Thyroid gland (tissue), 4 donors: ENCODE data around the gene MEGF6. TPM values are rescaled to one million over a fixed set of nuclear protein-coding genes. Genes with fewer than 3 reads are reported as not detected.

ENCODE experiments used
- DNase-seq, 2 donors: peaks; one replicate each; pipeline ENCODE4 v3.0.0-alpha.2; 2019
- H3K27ac ChIP-seq, 3 donors: fragments of 200-600 bp; sonication (generic); 1 replicate in 2 of 3; 2 replicates in 1 of 3; pipeline ENCODE4 v1.5.1; 2016 to 2019; ENCODE audit warnings: mild to moderate bottlenecking in 1 of 3, moderate library complexity in 1 of 3
- H3K27me3 ChIP-seq: fragments of 200-600 bp; sonication (generic); one replicate; pipeline ENCODE4 v1.5.1; 2019
- H3K36me3 ChIP-seq, 2 donors: fragments of 200-600 bp; sonication (generic); one replicate each; pipeline ENCODE4 v1.5.1; 2016 to 2019
- H3K4me1 ChIP-seq, 2 donors: fragments of 200-600 bp; sonication (generic); one replicate each; pipeline ENCODE4 v1.5.1; 2017 to 2019
- H3K4me3 ChIP-seq, 3 donors: fragments of 200-600 bp; sonication (generic); replicated peaks in 1 of 3; 1 replicate in 2 of 3; 2 replicates in 1 of 3; pipeline ENCODE4 v1.5.1; 2016; ENCODE audit warnings: mild to moderate bottlenecking in 1 of 3
- H3K9me3 ChIP-seq: fragments of 200-600 bp; sonication (generic); one replicate; pipeline ENCODE4 v1.5.1; 2017
- CTCF ChIP-seq, 6 experiments: fragments of 200-600 bp in 3 of 6; fragments of 450-650 bp in 3 of 6; sonication (generic) in 3 of 6; IDR thresholded peaks; one replicate each; pipeline ENCODE4 v1.5.1; 2016 to 2019; ENCODE audit warnings: antibody characterized with exemption in 6 of 6, mild to moderate bottlenecking in 2 of 6, inconsistent platforms in 1 of 6, moderate library complexity in 1 of 6
- POLR2A ChIP-seq, 2 donors: fragments of 450-650 bp; IDR thresholded peaks; one replicate each; pipeline ENCODE4 v1.6.1; 2017; ENCODE audit warnings: antibody characterized with exemption in 2 of 2, mild to moderate bottlenecking in 2 of 2, moderate library complexity in 1 of 2
- WGBS, 2 donors: methylation state at CpG; one replicate each; pipeline ENCODE4 v1.1.5; 2017; 5-methylcytosine and 5-hydroxymethylcytosine counted together
- intact Hi-C: fragments of 100-400 bp; cut with DNase I; formaldehyde crosslinking; loops from one replicate; pipeline ENCODE4 v1.15.1; 2023
- total RNA-seq, 4 donors: library from RNA; depleted of rRNA; stranded (reverse); fragments of >200 nt; gene quantifications; one replicate each; pipeline ENCODE4 v1.2.3, GENCODE V29; 2016

MEGF6 gene
- total RNA-seq, 4 donors from 2014 or later = 9.4 to 25.8 (median 21.8) TPM

GRCh38 chr1:3481046-3481445 lies 130.3 kb downstream of the MEGF6 start:
- 72 to 77% methylated on average over 5 to 8 of the region's 15 CpGs for WGBS, 2 donors
- no peaks in the 10 kb centered on the region for H3K9me3 ChIP-seq
- intact Hi-C loops = loop anchor here (2.0 kb wide), 1 partner anchor 28 kb away; no protein-coding TSS in a partner anchor
- no peaks in the 10 kb centered on the region for H3K27me3 ChIP-seq
- TF ChIP-seq CTCF (IDR thresholded peaks at IDR 0.05) (no peak), POLR2A (IDR thresholded peaks at IDR 0.05) (no peak)
- H3K36me3 ChIP-seq = no peaks in the 10 kb centered on the region
- no peak overlapping the region for H3K27ac ChIP-seq
- H3K4me3 ChIP-seq = no peak overlapping the region
- DNase-seq = no peak
- no peaks in the 10 kb centered on the region for H3K4me1 ChIP-seq

- Histone ChIP-seq H3K27ac (no peak overlapping the region), H3K9me3 (no peaks in the 10 kb centered on the region), H3K4me3 (no peak overlapping the region), H3K27me3 (no peaks in the 10 kb centered on the region), H3K36me3 (no peaks in the 10 kb centered on the region), H3K4me1 (no peaks in the 10 kb centered on the region)
- intact Hi-C loops = loop anchor here (2.0 kb wide), 1 partner anchor 28 kb away; no protein-coding TSS in a partner anchor
- DNase-seq = no peak
- WGBS, 2 donors = 84 to 85% methylated on average over 21 of the region's 21 CpGs
- TF ChIP-seq POLR2A (IDR thresholded peaks at IDR 0.05) (no peak), CTCF (IDR thresholded peaks at IDR 0.05) (no peak)
These were observed 131.0 kb downstream of the MEGF6 start for GRCh38 chr1:3480369-3480719.

- no peak for DNase-seq
These were observed 131.6 kb downstream of the MEGF6 start for GRCh38 chr1:3479511-3480368.

GRCh38 chr1:3478187-3478586 lies 133.1 kb downstream of the MEGF6 start:
- WGBS, 2 donors = 80 to 100% methylated on average over 4 to 10 of the region's 24 CpGs
- H3K36me3 ChIP-seq = no peaks in the 10 kb centered on the region
- TF ChIP-seq CTCF (IDR thresholded peaks at IDR 0.05) = no peak
- TF ChIP-seq POLR2A (IDR thresholded peaks at IDR 0.05) = no peak
- H3K4me3 ChIP-seq = no peak overlapping the region
- no peaks in the 10 kb centered on the region for H3K9me3 ChIP-seq
- no peaks in the 10 kb centered on the region for H3K27me3 ChIP-seq
- H3K4me1 ChIP-seq = no peaks in the 10 kb centered on the region
- H3K27ac ChIP-seq = no peak overlapping the region
- intact Hi-C loops = no loop called here
- no peak for DNase-seq

More at GRCh38 chr1:3479511-3480368, 131.6 kb downstream of the MEGF6 start:
- intact Hi-C loops = loop anchor here (2.0 kb wide), 1 partner anchor 27 kb away; no protein-coding TSS in a partner anchor
- Histone ChIP-seq H3K4me1 (no peaks in the 10 kb centered on the region), H3K36me3 (no peaks in the 10 kb centered on the region), H3K4me3 (no peak overlapping the region), H3K27me3 (no peaks in the 10 kb centered on the region), H3K9me3 (no peaks in the 10 kb centered on the region), H3K27ac (no peak overlapping the region)
- TF ChIP-seq POLR2A (IDR thresholded peaks at IDR 0.05) = no peak
- no peak for TF ChIP-seq CTCF (IDR thresholded peaks at IDR 0.05)
- 86 to 88% methylated on average over 15 to 20 of the region's 30 CpGs for WGBS, 2 donors
